CD8-positive, alpha-beta memory T cell (primary cell): ENCODE data around the gene GABRD. TPM values are rescaled to one million over a fixed set of nuclear protein-coding genes. Genes with fewer than 3 reads are reported as not detected.

Source experiments
- CTCF ChIA-PET: fragments of 350-600 bp; sonication (Branson Sonifier 250); formaldehyde crosslinking; loops from one replicate; lab custom pipeline; 2021; ENCODE audit warnings: antibody characterized with exemption; lab: Charles Lee
- POLR2A ChIA-PET: fragments of 350-600 bp; sonication (Branson Sonifier 250); formaldehyde crosslinking; loops from one replicate; lab custom pipeline; 2021; ENCODE audit warnings: antibody characterized with exemption; lab: Charles Lee
- DNase-seq, 5 donors: peaks; one replicate each; pipeline versions ENCODE4 v3.0.0 to v3.0.0-alpha.2; 2020 to 2022; ENCODE audit warnings: mixed read lengths in 1 of 5
- H3K27ac ChIP-seq: one replicate; pipeline ENCODE4 v1.7.0; 2013; ENCODE audit warnings: low read depth, mild to moderate bottlenecking, low read length, moderate library complexity
- H3K27me3 ChIP-seq: 2 replicates; pipeline ENCODE4 v1.7.0; 2013; ENCODE audit warnings: low read length, mild to moderate bottlenecking; ENCODE audit not compliant: insufficient read depth, poor library complexity, severe bottlenecking
- H3K36me3 ChIP-seq: 2 replicates; pipeline ENCODE4 v1.7.0; 2013; ENCODE audit warnings: mild to moderate bottlenecking, low read length, moderate library complexity; ENCODE audit not compliant: insufficient read depth
- H3K4me1 ChIP-seq: 2 replicates; pipeline ENCODE4 v1.7.0; 2013; ENCODE audit warnings: mild to moderate bottlenecking, low read length, moderate library complexity; ENCODE audit not compliant: insufficient read depth
- H3K4me3 ChIP-seq: 2 replicates; pipeline ENCODE4 v1.7.0; 2013; ENCODE audit warnings: mild to moderate bottlenecking, low read length
- H3K9me3 ChIP-seq: 2 replicates; pipeline ENCODE4 v1.7.0; 2013; ENCODE audit warnings: mild to moderate bottlenecking, low read length
- H3K27ac Mint-ChIP-seq, 8 donors: one replicate each; pipeline ENCODE4 v1.8.0; 2020 to 2021; ENCODE audit warnings: mixed read lengths in 8 of 8, mild to moderate bottlenecking in 6 of 8, inconsistent platforms in 3 of 8, moderate library complexity in 3 of 8
- H3K27me3 Mint-ChIP-seq, 2 donors: one replicate each; pipeline ENCODE4 v1.8.0; 2020 to 2021; ENCODE audit warnings: mixed read lengths in 2 of 2, mild to moderate bottlenecking in 1 of 2, moderate library complexity in 1 of 2
- H3K36me3 Mint-ChIP-seq, 3 donors: one replicate each; pipeline ENCODE4 v1.8.0; 2020 to 2021; ENCODE audit warnings: mixed read lengths in 3 of 3, inconsistent platforms in 1 of 3, mild to moderate bottlenecking in 1 of 3
- H3K4me1 Mint-ChIP-seq, 3 donors: one replicate each; pipeline ENCODE4 v1.8.0; 2020 to 2021; ENCODE audit warnings: mixed read lengths in 3 of 3, inconsistent platforms in 1 of 3, mild to moderate bottlenecking in 1 of 3
- H3K4me3 Mint-ChIP-seq, 7 donors: one replicate each; pipeline ENCODE4 v1.8.0; 2020 to 2021; ENCODE audit warnings: mixed read lengths in 7 of 7, mild to moderate bottlenecking in 6 of 7, moderate library complexity in 4 of 7, inconsistent platforms in 2 of 7
- H3K9me3 Mint-ChIP-seq, 5 donors: one replicate each; pipeline ENCODE4 v1.8.0; 2020 to 2022; ENCODE audit warnings: mixed read lengths in 5 of 5, mild to moderate bottlenecking in 3 of 5, moderate library complexity in 2 of 5, inconsistent platforms in 1 of 5
- polyA plus RNA-seq: library from polyadenylated mRNA; unstranded; fragments of 300-500 nt; fragmentation: Illumina TruSeq; gene quantifications from one replicate; pipeline ENCODE4 v1.2.3, GENCODE V29; 2021
- total RNA-seq, 2 experiments: library from RNA; stranded (reverse); gene quantifications; one replicate each; pipeline ENCODE4 v1.2.3, GENCODE V29; 2021

The GABRD gene
- total and polyA plus RNA-seq, 3 experiments from 2014 or later, result not detected

GRCh38 chr1:2042830-2043773 lies 24.0 kb downstream of the GABRD start:
- DNase-seq, result no peak
- ChIA-PET CTCF (interaction anchor here (1.1 to 2.7 kb wide), 6 partner anchors 8 to 108 kb away, joined by 3 to 27 read pairs (median 6); no protein-coding TSS in a partner anchor), POLR2A (interaction anchor here (0.7 kb wide), 1 partner anchor 10 kb away, joined by 4 read pairs; no protein-coding TSS in a partner anchor)
- Mint-ChIP-seq H3K9me3 (no peaks in the 10 kb centered on the region), H3K4me1 (peaks cover 9 to 17% (median 12%) of the 10 kb centered on the region in 3 donors), H3K27me3 (peaks cover 0 to 2% of the 10 kb centered on the region in 2 donors), H3K36me3 (no peaks in the 10 kb centered on the region), H3K4me3 (peak overlapping the region in 1 of 7 donors; percentile 40), H3K27ac (no peak overlapping the region)
- Histone ChIP-seq H3K4me3 (no peak overlapping the region), H3K27me3 (no peaks in the 10 kb centered on the region), H3K9me3 (no peaks in the 10 kb centered on the region), H3K4me1 (peaks cover 8% of the 10 kb centered on the region), H3K36me3 (no peaks in the 10 kb centered on the region), H3K27ac (no peak overlapping the region)

GRCh38 chr1:2043886-2044285 lies 24.7 kb downstream of the GABRD start:
- no peaks in the 10 kb centered on the region for H3K9me3 ChIP-seq
- no peaks in the 10 kb centered on the region for H3K36me3 Mint-ChIP-seq
- no peak overlapping the region for H3K4me3 ChIP-seq
- ChIA-PET POLR2A (no interaction called here), CTCF (interaction anchor here (0.8 to 2.7 kb wide), 15 partner anchors 8 to 429 kb away, joined by 3 to 27 read pairs (median 4); partner anchors contain the start of gene TMEM52)
- H3K27ac ChIP-seq, result no peak overlapping the region
- no peaks in the 10 kb centered on the region for H3K27me3 ChIP-seq
- H3K4me1 Mint-ChIP-seq, result peaks cover 9 to 18% (median 13%) of the 10 kb centered on the region in 3 donors
- no peaks in the 10 kb centered on the region for H3K36me3 ChIP-seq
- H3K4me3 Mint-ChIP-seq, result peak overlapping the region in 6 of 7 donors; percentile 20 to 61 (median 51)
- H3K9me3 Mint-ChIP-seq, result no peaks in the 10 kb centered on the region
- peak overlapping the region in 4 of 8 donors; percentile 7 to 61 (median 14) for H3K27ac Mint-ChIP-seq
- H3K4me1 ChIP-seq, result peaks cover 8% of the 10 kb centered on the region
- peaks cover 4% of the 10 kb centered on the region in 2 donors for H3K27me3 Mint-ChIP-seq
- no peak for DNase-seq

- Histone ChIP-seq H3K36me3 (no peaks in the 10 kb centered on the region), H3K4me3 (no peak overlapping the region), H3K9me3 (no peaks in the 10 kb centered on the region), H3K4me1 (peaks cover 16% of the 10 kb centered on the region), H3K27ac (no peak overlapping the region), H3K27me3 (no peaks in the 10 kb centered on the region)
- peaks cover 4 to 8% of the 10 kb centered on the region in 2 donors for H3K27me3 Mint-ChIP-seq
- ChIA-PET CTCF (interaction anchor here (0.7 to 2.7 kb wide), 31 partner anchors 9 to 430 kb away, joined by 3 to 27 read pairs (median 4); partner anchors contain the start of genes CALML6 and TMEM52), POLR2A (no interaction called here)
- peak overlapping the region; percentile 13 to 65 (median 53) for H3K4me3 Mint-ChIP-seq
- DNase-seq, result peak; percentile 79 to 84 (median 79)
- peaks cover 14 to 26% (median 19%) of the 10 kb centered on the region in 3 donors for H3K4me1 Mint-ChIP-seq
- no peaks in the 10 kb centered on the region for H3K36me3 Mint-ChIP-seq
- H3K9me3 Mint-ChIP-seq, result no peaks in the 10 kb centered on the region
- H3K27ac Mint-ChIP-seq, result peak overlapping the region in 2 of 8 donors; percentile 21 to 29
Measured at GRCh38 chr1:2044510-2045319, 25.6 kb downstream of the GABRD start.

DNA sequence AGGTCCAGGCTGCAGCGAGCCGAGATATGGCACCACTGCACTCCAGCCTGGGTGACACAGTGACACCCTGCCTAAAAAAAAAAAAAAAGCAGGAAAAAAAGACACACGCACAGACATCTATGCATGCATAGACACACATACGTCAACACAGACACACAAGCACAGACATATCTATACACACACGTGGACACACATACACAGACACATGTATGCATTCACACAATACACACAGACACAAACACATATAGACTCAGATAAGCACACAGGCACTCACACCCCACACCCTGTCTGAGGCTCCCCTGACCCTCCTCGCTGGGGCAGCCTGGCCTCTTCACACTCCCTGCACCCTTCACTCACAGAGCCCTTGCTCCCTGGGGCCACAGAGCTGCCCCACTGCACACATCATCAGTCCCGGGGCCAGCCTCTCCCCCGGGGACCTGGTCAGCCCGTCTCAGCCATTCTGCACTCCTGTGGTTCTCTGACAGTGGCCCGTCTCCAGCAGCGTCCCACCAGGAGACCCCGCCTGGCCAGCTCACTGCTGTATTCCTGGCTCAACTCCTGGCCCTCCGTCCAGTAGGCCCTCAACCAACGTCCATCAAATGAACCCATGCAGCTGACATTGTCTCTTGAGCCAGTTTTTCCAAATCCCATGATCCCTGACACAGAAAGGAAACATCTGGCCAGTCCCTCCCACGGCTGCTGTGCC lies 26.5 kb downstream of the GABRD start:
- H3K4me3 Mint-ChIP-seq, result peak overlapping the region; percentile 13 to 71 (median 34)
- CTCF ChIA-PET, result interaction anchor here (1.1 to 2.7 kb wide), 21 partner anchors 8 to 431 kb away, joined by 3 to 27 read pairs (median 4); partner anchors contain the start of gene CALML6
- H3K9me3 Mint-ChIP-seq, result no peaks in the 10 kb centered on the region

DNA sequence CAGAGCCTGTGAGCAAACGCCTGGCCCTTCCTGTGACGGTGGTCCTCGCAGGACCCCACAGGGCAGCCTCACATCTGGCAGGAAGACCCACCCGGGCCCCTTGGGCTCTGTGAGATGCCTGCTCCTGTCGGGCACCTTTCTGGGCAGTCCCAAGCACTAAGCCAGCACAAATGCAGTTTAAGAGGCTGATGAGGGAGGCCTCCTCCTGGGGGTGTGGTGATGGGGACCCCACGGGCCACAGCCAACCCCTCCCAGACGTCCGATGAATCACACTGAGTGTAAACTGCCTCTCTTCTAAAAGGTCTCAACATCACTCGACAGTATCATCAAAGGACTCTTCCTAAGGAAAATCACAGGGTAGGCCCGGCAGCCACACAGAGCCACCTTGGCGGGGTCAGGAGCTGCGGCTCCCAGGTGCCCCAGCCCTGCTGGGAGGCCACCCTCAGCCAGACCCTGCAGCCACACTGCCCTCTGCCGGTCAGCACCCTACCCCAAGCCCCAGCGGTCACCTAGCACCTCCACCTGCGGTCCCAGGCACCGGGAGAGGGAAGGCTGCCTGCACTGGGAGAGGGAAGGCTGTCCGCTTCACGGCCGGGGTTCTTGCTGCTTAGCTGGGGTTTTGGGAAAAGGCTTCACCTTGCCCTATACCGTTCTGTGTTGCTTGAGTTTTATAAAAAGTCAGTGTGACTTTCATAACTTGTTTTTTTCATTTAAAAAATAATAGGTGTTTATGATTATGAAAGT lies 27.2 kb downstream of the GABRD start:
- H3K4me1 ChIP-seq, result peaks cover 21% of the 10 kb centered on the region
- peaks cover 4 to 8% of the 10 kb centered on the region in 2 donors for H3K27me3 Mint-ChIP-seq
- H3K9me3 Mint-ChIP-seq, result no peaks in the 10 kb centered on the region
- no peaks in the 10 kb centered on the region for H3K27me3 ChIP-seq
- ChIA-PET CTCF (interaction anchor here (1.7 to 2.7 kb wide), 2 partner anchors 85 to 102 kb away, joined by 11 to 27 read pairs; no protein-coding TSS in a partner anchor), POLR2A (interaction anchor here (1.1 kb wide), 1 partner anchor 10 kb away, joined by 3 read pairs; no protein-coding TSS in a partner anchor)
- no peaks in the 10 kb centered on the region for H3K36me3 Mint-ChIP-seq
- peaks cover 14 to 27% (median 19%) of the 10 kb centered on the region in 3 donors for H3K4me1 Mint-ChIP-seq
- no peaks in the 10 kb centered on the region for H3K9me3 ChIP-seq
- H3K27ac ChIP-seq, result no peak overlapping the region
- no peak overlapping the region for H3K4me3 ChIP-seq
- peak in 1 of 5 donors; percentile 33 for DNase-seq
- H3K27ac Mint-ChIP-seq, result no peak overlapping the region
- no peaks in the 10 kb centered on the region for H3K36me3 ChIP-seq
- peak overlapping the region in 2 of 7 donors; percentile 5 to 10 for H3K4me3 Mint-ChIP-seq

More for the DNA sequence above, 26.5 kb downstream of the GABRD start:
- Histone ChIP-seq H3K36me3 (no peaks in the 10 kb centered on the region), H3K4me3 (no peak overlapping the region), H3K27me3 (no peaks in the 10 kb centered on the region), H3K27ac (no peak overlapping the region), H3K9me3 (no peaks in the 10 kb centered on the region), H3K4me1 (peaks cover 16% of the 10 kb centered on the region)
- Mint-ChIP-seq H3K4me1 (peaks cover 14 to 26% (median 19%) of the 10 kb centered on the region in 3 donors), H3K27ac (peak overlapping the region in 1 of 8 donors; percentile 92), H3K36me3 (no peaks in the 10 kb centered on the region), H3K27me3 (peaks cover 4 to 8% of the 10 kb centered on the region in 2 donors)
- POLR2A ChIA-PET, result interaction anchor here (1.1 kb wide), 1 partner anchor 11 kb away, joined by 3 read pairs; no protein-coding TSS in a partner anchor
- DNase-seq, result no peak

GRCh38 chr1:2046953-2047748 lies 28.0 kb downstream of the GABRD start:
- Mint-ChIP-seq H3K27ac (no peak overlapping the region), H3K9me3 (no peaks in the 10 kb centered on the region), H3K36me3 (no peaks in the 10 kb centered on the region), H3K4me3 (peak overlapping the region in 2 of 7 donors; percentile 10 to 66), H3K4me1 (peaks cover 14 to 31% (median 19%) of the 10 kb centered on the region in 3 donors), H3K27me3 (peaks cover 6 to 8% of the 10 kb centered on the region in 2 donors)
- H3K27ac ChIP-seq, result no peak overlapping the region
- POLR2A ChIA-PET, result interaction anchor here (1.1 kb wide), 1 partner anchor 9 kb away, joined by 3 read pairs; no protein-coding TSS in a partner anchor
- H3K36me3 ChIP-seq, result no peaks in the 10 kb centered on the region
- CTCF ChIA-PET, result no interaction called here
- no peak overlapping the region for H3K4me3 ChIP-seq
- no peaks in the 10 kb centered on the region for H3K9me3 ChIP-seq
- peaks cover 25% of the 10 kb centered on the region for H3K4me1 ChIP-seq
- no peaks in the 10 kb centered on the region for H3K27me3 ChIP-seq
- DNase-seq, result no peak
